ENCODE measurements around the gene EIF3B.
A peak's percentile ranks its signal among the peaks of the same experiment; 100 is the strongest.
"Not testable (repeated sequence)": the region's sequence is repeated elsewhere in the genome, so short reads cannot be mapped to it uniquely, and the experiment has no call there.

EIF3B gene

GRCh38 chr7:2354186-2354938, at the start of gene EIF3B:
Gene EIF3B, plus strand, starts transcription at chr7:2354827. Its CDS starts 95 bp downstream, at chr7:2354922.
- DNase-seq = peak; percentile 89 to 92

GRCh38 chr7:2305258-2305657, 49.4 kb upstream of the EIF3B start:
- DNase-seq = not testable (repeated sequence)

GRCh38 chr7:2306688-2307087, 47.9 kb upstream of the EIF3B start:
- DNase-seq = no peak

GRCh38 chr7:2307690-2308107, 46.9 kb upstream of the EIF3B start:
- peak in 1 of 2 donors; percentile 27 for DNase-seq

GRCh38 chr7:2309889-2310331, 44.7 kb upstream of the EIF3B start:
- no peak for DNase-seq

GRCh38 chr7:2312267-2312929, 42.2 kb upstream of the EIF3B start:
- peak in 1 of 2 donors; percentile 10 for DNase-seq

- no peak for DNase-seq
These were observed 41.0 kb upstream of the EIF3B start for GRCh38 chr7:2313450-2314208.

GRCh38 chr7:2314209-2314955, 40.2 kb upstream of the EIF3B start, which contains the start of gene SNX8:
Gene SNX8, minus strand, starts transcription at chr7:2314441. Its CDS starts 20 bp downstream, at chr7:2314421.
- DNase-seq = peak; percentile 94 to 95

GRCh38 chr7:2314956-2315530, 39.6 kb upstream of the EIF3B start:
- not testable (repeated sequence) for DNase-seq

GRCh38 chr7:2315787-2316186, 38.8 kb upstream of the EIF3B start:
- DNase-seq = no peak

- no peak for DNase-seq
These were observed 38.0 kb upstream of the EIF3B start for GRCh38 chr7:2316578-2316977.

GRCh38 chr7:2317556-2318293, 36.9 kb upstream of the EIF3B start:
- DNase-seq = no peak

- no peak for DNase-seq
These were observed 33.6 kb upstream of the EIF3B start for GRCh38 chr7:2321020-2321419.

- no peak for DNase-seq
These were observed 29.5 kb upstream of the EIF3B start for GRCh38 chr7:2325162-2325561.

GRCh38 chr7:2326951-2327350, 27.7 kb upstream of the EIF3B start:
- no peak for DNase-seq

GRCh38 chr7:2330493-2330892, 24.1 kb upstream of the EIF3B start:
- no peak for DNase-seq

- no peak for DNase-seq
These were observed 22.9 kb upstream of the EIF3B start for GRCh38 chr7:2331707-2332106.

- DNase-seq = not testable (repeated sequence)
These were observed 21.9 kb upstream of the EIF3B start for GRCh38 chr7:2332606-2333231.

GRCh38 chr7:2336626-2337299, 17.9 kb upstream of the EIF3B start:
- DNase-seq = no peak

GRCh38 chr7:2347351-2348063, 7.1 kb upstream of the EIF3B start:
- not testable (repeated sequence) for DNase-seq
